Measurements from ENCODE around the gene DCAF6. TPM values are rescaled to one million over a fixed set of nuclear protein-coding genes. Genes with fewer than 3 reads are reported as not detected.

Gene DCAF6
- total and polyA plus RNA-seq, 9 donors, result 91.0 to 130 (median 110) TPM

DNA sequence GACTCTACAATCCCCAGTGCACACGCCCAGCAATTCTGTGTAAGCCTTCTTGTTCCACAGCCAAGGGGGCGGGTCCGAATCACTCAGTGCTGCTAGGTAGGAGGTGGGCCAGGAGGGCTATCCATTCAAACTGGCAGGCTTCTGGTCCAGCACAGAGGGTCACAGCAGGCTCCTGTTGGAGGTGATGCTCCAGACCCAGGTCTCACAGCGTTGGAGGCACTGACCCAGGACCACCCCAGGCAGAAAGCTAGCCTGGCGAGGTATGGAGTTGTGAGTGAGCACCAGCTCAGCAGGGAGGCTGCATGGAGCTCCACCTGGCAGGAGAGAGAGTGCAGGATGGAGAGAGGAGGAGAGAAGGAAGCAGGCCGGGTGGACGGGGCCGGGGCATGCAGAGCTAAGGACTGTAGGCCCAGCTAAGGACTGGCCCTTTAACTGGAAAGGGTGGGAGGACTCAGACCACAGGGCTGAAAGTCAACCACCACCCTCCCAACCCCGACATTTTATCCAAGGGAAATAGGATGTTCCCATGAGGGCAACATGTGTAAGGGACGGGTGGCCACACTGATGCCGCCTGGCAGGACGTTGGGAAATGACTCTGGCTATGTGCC, 161.5 kb downstream of the DCAF6 start:
- H3K36me3 ChIP-seq (ENCODE audit: control insufficient read depth, insufficient read depth, low read length), result peaks cover 43% of the 10 kb centered on the region
- 93% methylated on average over 7 of the region's 12 CpGs for WGBS (ENCODE audit: insufficient coverage)
- no peak for DNase-seq
- no peaks in the 10 kb centered on the region for H3K4me1 ChIP-seq (ENCODE audit: control insufficient read depth, insufficient read depth, low read length)
- H3K27ac ChIP-seq (ENCODE audit: low read length), result no peak overlapping the region
- H3K9me3 ChIP-seq (replicated peaks; ENCODE audit: control insufficient read depth, low read depth, low read length), result no peaks in the 10 kb centered on the region
- no peak overlapping the region for H3K4me3 ChIP-seq (ENCODE audit: low read length)
- no peaks in the 10 kb centered on the region for H3K27me3 ChIP-seq (ENCODE audit: control insufficient read depth, insufficient read depth, low read length)

DNA sequence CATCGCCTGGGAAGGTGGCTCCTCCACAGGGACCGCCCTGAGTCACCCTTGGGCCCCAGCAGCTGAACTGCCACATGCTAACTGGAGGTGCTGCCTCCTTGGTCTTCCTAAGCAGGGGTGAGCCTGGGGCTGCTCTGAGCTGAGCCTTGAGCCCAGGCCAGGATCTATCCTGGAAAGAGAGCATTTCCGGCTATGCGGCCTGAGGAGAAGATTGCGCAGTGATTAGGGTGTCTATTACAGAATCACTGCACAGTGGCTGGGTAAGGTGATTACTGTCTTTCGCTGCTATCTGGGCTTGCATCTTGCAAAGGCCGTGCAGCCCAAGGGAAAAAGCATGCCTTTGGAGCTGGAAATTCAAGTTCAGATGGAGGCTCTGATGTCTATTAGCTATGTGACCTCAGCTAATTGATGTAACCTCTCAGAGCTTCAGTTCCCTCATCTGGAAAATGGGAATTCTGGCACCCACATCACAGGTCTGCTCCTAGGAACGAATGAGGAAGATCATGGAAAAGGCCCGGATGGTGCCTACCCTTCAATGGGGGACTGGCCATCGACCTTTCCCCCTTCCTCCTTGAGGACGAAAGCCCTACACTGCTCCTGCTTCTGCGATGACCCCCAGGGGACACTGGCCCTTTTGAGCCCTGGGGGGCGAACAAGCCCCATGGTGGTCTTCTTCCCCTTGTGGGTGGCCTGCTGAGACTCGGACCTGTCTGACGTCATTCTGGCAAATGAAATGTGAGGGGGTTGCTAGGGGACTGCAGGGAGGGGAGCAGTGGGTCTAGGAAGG, 162.2 kb downstream of the DCAF6 start:
- Histone ChIP-seq H3K36me3 (ENCODE audit: control insufficient read depth, insufficient read depth, low read length) (peaks cover 48% of the 10 kb centered on the region), H3K4me3 (ENCODE audit: low read length) (no peak overlapping the region), H3K27ac (ENCODE audit: low read length) (no peak overlapping the region), H3K9me3 (replicated peaks; ENCODE audit: control insufficient read depth, low read depth, low read length) (no peaks in the 10 kb centered on the region), H3K4me1 (ENCODE audit: control insufficient read depth, insufficient read depth, low read length) (no peaks in the 10 kb centered on the region), H3K27me3 (ENCODE audit: control insufficient read depth, insufficient read depth, low read length) (no peaks in the 10 kb centered on the region)
- 92% methylated on average over 9 of the region's 15 CpGs for WGBS (ENCODE audit: insufficient coverage)
- no peak for DNase-seq

DNA sequence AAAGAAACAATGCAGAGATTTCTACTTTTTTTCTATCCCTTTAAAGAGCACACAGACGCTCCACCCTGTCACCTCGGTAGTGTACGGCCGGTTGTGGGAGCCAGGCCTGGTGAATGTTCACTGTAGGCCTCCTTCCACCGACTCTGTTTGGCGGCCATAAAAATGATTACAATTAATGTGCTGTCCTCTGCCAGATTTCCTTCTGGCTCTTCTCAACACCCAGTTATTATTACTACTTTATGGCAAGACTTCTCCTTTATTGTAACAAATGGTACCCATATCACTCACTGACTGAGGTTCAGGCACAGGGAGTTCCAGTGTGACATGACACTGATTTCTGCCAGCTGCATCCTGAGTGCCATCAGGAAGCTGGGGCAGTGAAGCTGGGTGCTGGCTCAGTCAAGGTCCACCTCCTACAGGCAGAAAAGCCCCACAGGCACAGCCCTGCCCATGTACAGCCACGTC, 162.9 kb downstream of the DCAF6 start:
- Histone ChIP-seq H3K4me1 (ENCODE audit: control insufficient read depth, insufficient read depth, low read length) (no peaks in the 10 kb centered on the region), H3K9me3 (replicated peaks; ENCODE audit: control insufficient read depth, low read depth, low read length) (no peaks in the 10 kb centered on the region), H3K27ac (ENCODE audit: low read length) (no peak overlapping the region), H3K36me3 (ENCODE audit: control insufficient read depth, insufficient read depth, low read length) (peaks cover 54% of the 10 kb centered on the region), H3K4me3 (ENCODE audit: low read length) (no peak overlapping the region), H3K27me3 (ENCODE audit: control insufficient read depth, insufficient read depth, low read length) (no peaks in the 10 kb centered on the region)
- WGBS (ENCODE audit: insufficient coverage), result 74% methylated on average over 3 of the region's 7 CpGs
- DNase-seq, result no peak

DNA sequence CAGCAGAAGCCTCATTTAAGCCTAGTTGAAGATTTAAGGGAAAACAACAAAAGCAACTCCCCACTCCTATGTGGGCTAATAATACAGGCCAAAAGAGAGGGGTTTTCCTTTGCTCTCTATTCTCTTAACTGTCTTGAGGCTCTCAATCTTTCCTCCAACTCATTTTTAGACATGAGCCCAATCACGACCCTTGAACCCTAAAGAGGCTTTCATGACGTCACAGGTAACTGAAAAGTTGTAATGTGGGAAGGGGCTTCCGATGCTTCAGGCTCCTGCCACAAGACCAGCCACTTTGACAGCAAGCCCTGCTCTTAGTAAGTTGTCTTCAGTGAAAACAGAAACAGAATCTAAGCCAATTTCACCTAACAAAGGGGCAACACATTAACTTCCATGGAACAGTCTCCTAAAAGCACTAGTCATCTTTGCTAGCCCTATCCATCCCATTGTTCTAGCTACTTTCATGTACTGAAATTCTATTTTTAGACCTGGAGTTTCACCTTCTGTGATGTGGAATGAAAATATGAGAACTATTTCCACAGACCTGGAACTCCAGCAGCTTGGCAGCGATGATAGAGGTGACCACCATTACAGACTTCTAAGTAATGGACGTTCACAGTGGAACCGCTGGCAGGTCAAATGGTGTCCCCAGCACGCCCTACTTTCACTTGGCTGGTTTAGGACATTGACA, 164.0 kb downstream of the DCAF6 start:
- H3K27ac ChIP-seq (ENCODE audit: low read length), result no peak overlapping the region
- no peak overlapping the region for H3K4me3 ChIP-seq (ENCODE audit: low read length)
- peaks cover 57% of the 10 kb centered on the region for H3K36me3 ChIP-seq (ENCODE audit: control insufficient read depth, insufficient read depth, low read length)
- 96% methylated on average over 3 of the region's 7 CpGs for WGBS (ENCODE audit: insufficient coverage)
- no peak for DNase-seq
- no peaks in the 10 kb centered on the region for H3K9me3 ChIP-seq (replicated peaks; ENCODE audit: control insufficient read depth, low read depth, low read length)
- H3K4me1 ChIP-seq (ENCODE audit: control insufficient read depth, insufficient read depth, low read length), result no peaks in the 10 kb centered on the region
- H3K27me3 ChIP-seq (ENCODE audit: control insufficient read depth, insufficient read depth, low read length), result no peaks in the 10 kb centered on the region

DNA sequence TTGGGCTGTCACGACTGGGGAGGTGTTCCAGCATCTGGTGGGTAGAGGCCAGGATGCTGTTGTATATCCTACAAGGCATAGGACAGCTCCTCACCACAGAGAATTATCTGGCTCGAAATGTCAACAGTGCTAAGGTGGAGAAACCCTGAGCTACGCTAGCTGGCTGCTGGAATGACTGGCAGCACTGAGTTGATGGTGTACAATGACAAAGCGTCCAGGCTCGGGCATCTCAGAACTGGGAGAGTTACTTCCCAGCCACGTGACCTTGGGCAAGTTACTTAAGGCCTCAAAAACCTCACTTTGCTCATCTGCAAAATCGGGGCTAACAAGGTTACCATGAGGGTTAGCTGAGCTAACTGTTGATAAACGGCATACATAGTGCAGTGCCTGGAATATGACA, 164.9 kb downstream of the DCAF6 start:
- Histone ChIP-seq H3K36me3 (ENCODE audit: control insufficient read depth, insufficient read depth, low read length) (peaks cover 50% of the 10 kb centered on the region), H3K4me3 (ENCODE audit: low read length) (no peak overlapping the region), H3K9me3 (replicated peaks; ENCODE audit: control insufficient read depth, low read depth, low read length) (no peaks in the 10 kb centered on the region), H3K27me3 (ENCODE audit: control insufficient read depth, insufficient read depth, low read length) (no peaks in the 10 kb centered on the region), H3K4me1 (ENCODE audit: control insufficient read depth, insufficient read depth, low read length) (no peaks in the 10 kb centered on the region), H3K27ac (ENCODE audit: low read length) (no peak overlapping the region)
- 94% methylated on average over 7 of the region's 8 CpGs for WGBS (ENCODE audit: insufficient coverage)
- no peak for DNase-seq

DNA sequence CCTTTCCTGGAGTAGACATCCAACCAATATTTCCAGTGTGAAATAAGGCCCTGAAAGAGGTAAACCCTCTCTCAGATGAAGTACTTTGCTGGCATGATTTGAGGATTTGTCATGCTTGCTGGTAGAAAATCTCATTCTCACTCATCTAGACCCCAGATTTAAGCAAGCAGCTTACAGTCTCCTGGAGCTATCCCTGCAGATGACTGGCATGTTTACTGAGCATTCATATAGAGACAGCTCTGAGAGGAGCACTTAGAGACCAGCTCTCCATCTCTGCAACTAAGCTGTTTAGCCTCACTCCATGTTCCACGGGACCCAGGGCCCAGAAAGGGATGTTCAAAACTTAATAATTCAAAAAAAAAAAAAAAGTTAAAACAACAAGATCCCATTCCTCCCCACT, 166.0 kb downstream of the DCAF6 start:
- Histone ChIP-seq H3K9me3 (replicated peaks; ENCODE audit: control insufficient read depth, low read depth, low read length) (no peaks in the 10 kb centered on the region), H3K27me3 (ENCODE audit: control insufficient read depth, insufficient read depth, low read length) (no peaks in the 10 kb centered on the region), H3K4me3 (ENCODE audit: low read length) (no peak overlapping the region), H3K27ac (ENCODE audit: low read length) (no peak overlapping the region), H3K36me3 (ENCODE audit: control insufficient read depth, insufficient read depth, low read length) (peaks cover 42% of the 10 kb centered on the region), H3K4me1 (ENCODE audit: control insufficient read depth, insufficient read depth, low read length) (no peaks in the 10 kb centered on the region)
- DNase-seq, result no peak
- WGBS (ENCODE audit: insufficient coverage), result no CpG with 5 or more reads among the region's 1 CpG

DNA sequence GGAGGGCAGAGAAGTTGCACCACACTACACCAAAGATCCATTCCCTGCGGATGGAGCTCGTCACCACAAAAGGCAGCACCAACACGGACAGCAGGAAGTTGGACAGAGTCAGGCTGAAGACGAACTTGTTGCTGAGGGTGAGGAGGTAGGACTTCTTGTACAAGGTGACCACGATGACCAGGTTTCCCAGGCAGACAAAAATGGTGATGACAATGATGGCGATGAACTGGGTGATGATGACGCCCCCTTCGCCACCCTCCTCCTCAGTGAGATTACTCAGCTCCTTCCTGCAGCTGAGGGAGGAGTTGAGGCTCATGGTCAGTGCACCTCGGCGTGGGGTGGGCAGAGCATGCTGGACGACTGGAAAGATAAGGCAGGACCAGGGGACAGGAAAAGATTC, 168.1 kb downstream of the DCAF6 start:
- Histone ChIP-seq H3K27me3 (ENCODE audit: control insufficient read depth, insufficient read depth, low read length) (no peaks in the 10 kb centered on the region), H3K9me3 (replicated peaks; ENCODE audit: control insufficient read depth, low read depth, low read length) (no peaks in the 10 kb centered on the region), H3K4me3 (ENCODE audit: low read length) (no peak overlapping the region), H3K27ac (ENCODE audit: low read length) (no peak overlapping the region), H3K4me1 (ENCODE audit: control insufficient read depth, insufficient read depth, low read length) (no peaks in the 10 kb centered on the region), H3K36me3 (ENCODE audit: control insufficient read depth, insufficient read depth, low read length) (peaks cover 31% of the 10 kb centered on the region)
- 73% methylated on average over 4 of the region's 11 CpGs for WGBS (ENCODE audit: insufficient coverage)
- DNase-seq, result no peak

DNA sequence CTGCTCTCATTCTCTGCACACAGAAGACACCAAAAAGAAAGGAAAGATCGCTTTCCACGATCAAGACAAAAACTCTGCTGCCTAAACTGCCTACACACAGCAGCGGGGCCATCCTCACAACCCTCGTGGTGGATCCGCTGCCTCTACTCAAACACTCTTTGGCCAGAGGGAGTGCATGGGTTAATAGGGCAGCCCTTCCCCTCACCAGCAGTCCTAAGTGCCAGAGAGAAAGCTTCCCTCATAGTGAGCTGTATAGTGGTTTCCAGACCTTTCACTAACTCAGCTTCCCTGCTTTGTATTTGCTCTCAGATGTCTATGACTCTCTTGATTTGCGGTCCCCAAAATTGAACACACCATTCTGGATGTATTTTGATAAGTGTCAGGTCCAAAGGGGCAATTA, 169.4 kb downstream of the DCAF6 start:
- Histone ChIP-seq H3K36me3 (ENCODE audit: control insufficient read depth, insufficient read depth, low read length) (peaks cover 24% of the 10 kb centered on the region), H3K4me3 (ENCODE audit: low read length) (no peak overlapping the region), H3K27me3 (ENCODE audit: control insufficient read depth, insufficient read depth, low read length) (no peaks in the 10 kb centered on the region), H3K27ac (ENCODE audit: low read length) (no peak overlapping the region), H3K9me3 (replicated peaks; ENCODE audit: control insufficient read depth, low read depth, low read length) (no peaks in the 10 kb centered on the region), H3K4me1 (ENCODE audit: control insufficient read depth, insufficient read depth, low read length) (no peaks in the 10 kb centered on the region)
- no CpG with 5 or more reads among the region's 6 CpGs for WGBS (ENCODE audit: insufficient coverage)
- no peak for DNase-seq

DNA sequence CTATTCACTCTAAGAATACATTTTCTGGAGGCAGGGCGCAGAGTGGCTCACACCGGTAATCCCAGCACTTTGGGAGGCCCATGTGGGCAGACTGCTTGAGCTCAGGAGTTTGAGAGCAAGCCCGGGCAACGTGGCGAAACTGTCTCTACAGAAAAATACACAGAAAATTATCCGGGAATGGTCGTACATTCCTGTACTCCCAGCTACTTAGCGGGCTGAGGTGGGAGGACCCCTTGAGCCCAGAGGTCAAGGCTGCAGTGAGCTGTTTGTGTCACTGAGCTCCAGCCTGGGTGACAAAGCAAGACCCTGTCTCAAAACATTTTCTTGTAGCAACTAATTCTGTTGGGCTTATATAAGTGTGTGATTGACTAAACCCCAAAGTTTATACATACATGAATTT, 169.8 kb downstream of the DCAF6 start:
- WGBS (ENCODE audit: insufficient coverage), result 66% methylated on average over 5 of the region's 8 CpGs
- Histone ChIP-seq H3K4me3 (ENCODE audit: low read length) (no peak overlapping the region), H3K27ac (ENCODE audit: low read length) (no peak overlapping the region), H3K9me3 (replicated peaks; ENCODE audit: control insufficient read depth, low read depth, low read length) (no peaks in the 10 kb centered on the region), H3K27me3 (ENCODE audit: control insufficient read depth, insufficient read depth, low read length) (no peaks in the 10 kb centered on the region), H3K4me1 (ENCODE audit: control insufficient read depth, insufficient read depth, low read length) (no peaks in the 10 kb centered on the region), H3K36me3 (ENCODE audit: control insufficient read depth, insufficient read depth, low read length) (peaks cover 24% of the 10 kb centered on the region)
- no peak for DNase-seq

DNA sequence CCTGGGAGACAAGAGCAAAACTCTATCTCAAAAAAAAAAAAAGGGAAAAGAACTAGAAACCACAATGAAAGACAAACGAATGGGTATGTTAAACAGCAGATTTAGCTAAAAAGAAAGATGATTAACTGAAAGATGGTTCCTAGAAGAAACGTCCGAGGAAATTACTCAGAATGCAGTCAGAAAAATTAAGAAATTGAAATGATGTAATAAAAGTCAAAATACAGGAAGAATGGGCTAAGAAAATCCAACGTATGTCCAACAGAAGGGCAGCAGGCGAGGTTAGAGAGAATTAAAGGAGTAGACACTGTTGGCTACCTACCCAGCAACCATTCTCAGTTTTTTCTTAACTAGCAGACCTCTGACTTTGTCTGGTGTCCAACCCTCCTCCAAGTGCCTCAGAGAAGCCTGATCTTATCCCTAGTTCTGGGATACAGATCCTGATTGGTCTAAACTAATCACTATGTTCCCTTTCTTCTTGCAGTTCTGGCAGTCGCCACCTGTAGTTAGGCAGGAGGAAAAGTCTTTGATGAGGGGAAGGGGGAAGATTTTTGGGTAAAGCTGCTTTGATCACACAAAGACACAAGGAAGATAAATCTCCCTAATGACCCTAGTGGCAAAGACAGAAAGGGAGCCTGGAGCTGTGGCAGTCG, 174.5 kb downstream of the DCAF6 start:
- no peaks in the 10 kb centered on the region for H3K9me3 ChIP-seq (replicated peaks; ENCODE audit: control insufficient read depth, low read depth, low read length)
- DNase-seq, result no peak
- H3K27ac ChIP-seq (ENCODE audit: low read length), result no peak overlapping the region
- 83% methylated on average over 3 of the region's 7 CpGs for WGBS (ENCODE audit: insufficient coverage)
- H3K27me3 ChIP-seq (ENCODE audit: control insufficient read depth, insufficient read depth, low read length), result no peaks in the 10 kb centered on the region
- H3K4me1 ChIP-seq (ENCODE audit: control insufficient read depth, insufficient read depth, low read length), result peaks cover 5% of the 10 kb centered on the region
- H3K36me3 ChIP-seq (ENCODE audit: control insufficient read depth, insufficient read depth, low read length), result peaks cover 11% of the 10 kb centered on the region
- no peak overlapping the region for H3K4me3 ChIP-seq (ENCODE audit: low read length)
